Measurements from ENCODE around the gene ANTXR1. TPM values are rescaled to one million over a fixed set of nuclear protein-coding genes. Genes with fewer than 3 reads are reported as not detected.

The ANTXR1 gene
- total and polyA plus RNA-seq, 2 donors from 2014 or later = 7.0 to 42.6 TPM

DNA sequence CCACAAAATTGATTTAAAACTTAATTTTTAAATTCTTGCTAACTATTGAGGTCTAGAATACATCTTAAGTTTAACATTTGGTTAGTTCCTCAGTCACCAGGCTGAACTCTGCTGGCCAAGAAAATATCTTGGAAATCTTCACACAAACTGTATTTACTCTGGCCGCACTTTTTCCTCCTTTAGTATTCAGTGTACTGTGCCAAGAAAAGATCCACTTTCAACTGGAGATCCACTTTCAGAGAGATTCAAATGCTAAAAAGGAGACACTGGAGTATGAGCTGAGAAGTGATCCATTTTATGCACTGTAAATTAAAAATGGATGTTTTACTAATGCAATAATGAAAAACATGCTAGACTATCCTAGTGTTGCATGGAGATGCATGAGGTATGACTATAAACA, 98.1 kb downstream of the ANTXR1 start:
- H3K4me1 ChIP-seq (ENCODE audit: control insufficient read depth in 2 of 3, insufficient read depth in 2 of 3, low read depth in 1 of 3, low read length in 3 of 3) = no peaks in the 10 kb centered on the region
- H3K36me3 ChIP-seq (ENCODE audit: control insufficient read depth in 2 of 3, insufficient read depth in 3 of 3, low read length in 3 of 3) = no peaks in the 10 kb centered on the region
- H3K27me3 ChIP-seq (ENCODE audit: control insufficient read depth, insufficient read depth, low read length) = no peaks in the 10 kb centered on the region
- intact Hi-C loops (cut with DNase I) = no loop called here
- no peak overlapping the region for H3K27ac ChIP-seq (ENCODE audit: low read depth in 2 of 2, low read length in 2 of 2)
- H3K4me3 ChIP-seq (ENCODE audit: low read length in 3 of 3) = no peak overlapping the region
- DNase-seq (peak in 1 of 5 donors; percentile 31), FAIRE-seq (no peak)
- TF ChIP-seq, protein P1, sequence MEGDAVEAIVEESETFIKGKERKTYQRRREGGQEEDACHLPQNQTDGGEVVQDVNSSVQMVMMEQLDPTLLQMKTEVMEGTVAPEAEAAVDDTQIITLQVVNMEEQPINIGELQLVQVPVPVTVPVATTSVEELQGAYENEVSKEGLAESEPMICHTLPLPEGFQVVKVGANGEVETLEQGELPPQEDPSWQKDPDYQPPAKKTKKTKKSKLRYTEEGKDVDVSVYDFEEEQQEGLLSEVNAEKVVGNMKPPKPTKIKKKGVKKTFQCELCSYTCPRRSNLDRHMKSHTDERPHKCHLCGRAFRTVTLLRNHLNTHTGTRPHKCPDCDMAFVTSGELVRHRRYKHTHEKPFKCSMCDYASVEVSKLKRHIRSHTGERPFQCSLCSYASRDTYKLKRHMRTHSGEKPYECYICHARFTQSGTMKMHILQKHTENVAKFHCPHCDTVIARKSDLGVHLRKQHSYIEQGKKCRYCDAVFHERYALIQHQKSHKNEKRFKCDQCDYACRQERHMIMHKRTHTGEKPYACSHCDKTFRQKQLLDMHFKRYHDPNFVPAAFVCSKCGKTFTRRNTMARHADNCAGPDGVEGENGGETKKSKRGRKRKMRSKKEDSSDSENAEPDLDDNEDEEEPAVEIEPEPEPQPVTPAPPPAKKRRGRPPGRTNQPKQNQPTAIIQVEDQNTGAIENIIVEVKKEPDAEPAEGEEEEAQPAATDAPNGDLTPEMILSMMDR (IDR thresholded peaks at IDR 0.05; ENCODE audit: borderline replicate concordance, extremely low read depth, insufficient read depth) = no peak
- no peak overlapping the region for H3K9ac ChIP-seq (ENCODE audit: low read length in 3 of 3)
- H3K9me3 ChIP-seq (ENCODE audit: control insufficient read depth in 2 of 3, insufficient read depth in 1 of 3, low read length in 3 of 3) = no peaks in the 10 kb centered on the region

DNA sequence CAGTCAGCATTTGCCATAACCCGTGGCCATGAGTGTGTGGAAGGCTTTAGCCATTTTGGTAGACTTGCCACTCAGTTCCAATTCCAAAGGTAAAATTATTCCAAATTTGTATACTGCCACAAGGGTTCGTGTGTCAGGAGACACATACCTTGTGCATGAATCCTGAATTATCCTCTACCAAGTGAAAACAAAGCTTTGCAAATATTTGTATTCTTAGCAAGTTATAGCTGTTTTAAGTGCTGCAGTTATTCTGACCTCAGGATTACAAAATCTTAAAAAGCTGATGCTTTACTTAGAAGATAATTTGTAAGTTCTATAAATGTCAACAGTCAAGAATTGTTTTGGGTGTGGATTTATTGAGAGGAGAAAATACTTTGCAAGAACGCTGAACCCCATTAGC, 100.6 kb downstream of the ANTXR1 start:
- TF ChIP-seq, protein P1 (IDR thresholded peaks at IDR 0.05; ENCODE audit: borderline replicate concordance, extremely low read depth, insufficient read depth) = no peak
- intact Hi-C loops (cut with DNase I) = no loop called here
- no peak for FAIRE-seq
- no peaks in the 10 kb centered on the region for H3K9me3 ChIP-seq (ENCODE audit: control insufficient read depth in 2 of 3, insufficient read depth in 1 of 3, low read length in 3 of 3)
- H3K9ac ChIP-seq (ENCODE audit: low read length in 3 of 3) = no peak overlapping the region
- no peak for DNase-seq
- no peaks in the 10 kb centered on the region for H3K36me3 ChIP-seq (ENCODE audit: control insufficient read depth in 2 of 3, insufficient read depth in 3 of 3, low read length in 3 of 3)
- no peak overlapping the region for H3K4me3 ChIP-seq (ENCODE audit: low read length in 3 of 3)
- H3K27ac ChIP-seq (ENCODE audit: low read depth in 2 of 2, low read length in 2 of 2) = no peak overlapping the region
- H3K4me1 ChIP-seq (ENCODE audit: control insufficient read depth in 2 of 3, insufficient read depth in 2 of 3, low read depth in 1 of 3, low read length in 3 of 3) = no peaks in the 10 kb centered on the region
- H3K27me3 ChIP-seq (ENCODE audit: control insufficient read depth, insufficient read depth, low read length) = no peaks in the 10 kb centered on the region

DNA sequence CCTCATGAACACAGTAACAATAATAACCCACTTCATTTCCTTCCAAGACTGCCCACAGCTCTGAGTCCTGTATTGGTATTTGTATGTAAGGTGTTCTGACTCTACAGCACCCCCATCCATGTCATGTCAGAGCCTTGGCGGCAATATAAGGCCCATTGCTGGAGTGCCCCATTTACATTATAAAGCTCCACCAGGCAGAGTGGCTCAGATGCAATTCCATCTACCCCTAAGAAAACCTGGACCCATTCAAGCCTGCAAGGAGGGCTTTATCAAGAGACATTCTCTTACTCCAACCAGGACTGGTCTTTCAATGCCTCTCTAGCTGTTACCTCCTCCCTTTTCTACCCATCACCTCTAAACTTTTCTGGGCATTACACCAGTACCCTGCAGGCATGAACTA, 101.6 kb downstream of the ANTXR1 start:
- FAIRE-seq = no peak
- H3K9ac ChIP-seq (ENCODE audit: low read length in 3 of 3) = no peak overlapping the region
- TF ChIP-seq, protein P1 (IDR thresholded peaks at IDR 0.05; ENCODE audit: borderline replicate concordance, extremely low read depth, insufficient read depth) = no peak
- H3K27me3 ChIP-seq (ENCODE audit: control insufficient read depth, insufficient read depth, low read length) = no peaks in the 10 kb centered on the region
- DNase-seq = no peak
- no peaks in the 10 kb centered on the region for H3K9me3 ChIP-seq (ENCODE audit: control insufficient read depth in 2 of 3, insufficient read depth in 1 of 3, low read length in 3 of 3)
- no peaks in the 10 kb centered on the region for H3K36me3 ChIP-seq (ENCODE audit: control insufficient read depth in 2 of 3, insufficient read depth in 3 of 3, low read length in 3 of 3)
- H3K27ac ChIP-seq (ENCODE audit: low read depth in 2 of 2, low read length in 2 of 2) = no peak overlapping the region
- no peaks in the 10 kb centered on the region for H3K4me1 ChIP-seq (ENCODE audit: control insufficient read depth in 2 of 3, insufficient read depth in 2 of 3, low read depth in 1 of 3, low read length in 3 of 3)
- intact Hi-C loops (cut with DNase I) = no loop called here
- no peak overlapping the region for H3K4me3 ChIP-seq (ENCODE audit: low read length in 3 of 3)

DNA sequence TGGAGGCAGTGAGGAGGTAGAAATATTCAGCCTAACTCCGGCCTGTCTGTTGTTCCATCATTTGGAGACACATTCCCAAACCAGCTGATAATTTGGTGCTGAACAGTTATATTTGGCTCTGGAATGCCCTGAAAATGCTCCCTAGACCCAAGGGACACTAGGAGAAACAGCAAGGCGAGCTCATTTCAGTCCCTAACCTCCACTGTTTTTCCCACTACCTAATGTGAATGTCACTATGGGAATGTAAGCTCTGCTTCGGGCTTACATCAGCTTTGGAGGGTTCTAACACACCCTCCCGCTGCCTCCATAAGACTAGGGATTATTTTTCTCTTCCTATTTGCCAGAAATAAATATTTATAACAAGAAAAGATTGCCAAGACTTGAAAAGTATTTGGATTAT, 103.5 kb downstream of the ANTXR1 start:
- H3K9me3 ChIP-seq (ENCODE audit: control insufficient read depth in 2 of 3, insufficient read depth in 1 of 3, low read length in 3 of 3) = no peaks in the 10 kb centered on the region
- DNase-seq (no peak), FAIRE-seq (no peak)
- intact Hi-C loops (cut with DNase I) = no loop called here
- TF ChIP-seq, protein P1 (IDR thresholded peaks at IDR 0.05; ENCODE audit: borderline replicate concordance, extremely low read depth, insufficient read depth) = no peak
- no peak overlapping the region for H3K9ac ChIP-seq (ENCODE audit: low read length in 3 of 3)
- no peak overlapping the region for H3K4me3 ChIP-seq (ENCODE audit: low read length in 3 of 3)
- no peaks in the 10 kb centered on the region for H3K36me3 ChIP-seq (ENCODE audit: control insufficient read depth in 2 of 3, insufficient read depth in 3 of 3, low read length in 3 of 3)
- H3K27me3 ChIP-seq (ENCODE audit: control insufficient read depth, insufficient read depth, low read length) = no peaks in the 10 kb centered on the region
- no peaks in the 10 kb centered on the region for H3K4me1 ChIP-seq (ENCODE audit: control insufficient read depth in 2 of 3, insufficient read depth in 2 of 3, low read depth in 1 of 3, low read length in 3 of 3)
- no peak overlapping the region for H3K27ac ChIP-seq (ENCODE audit: low read depth in 2 of 2, low read length in 2 of 2)
